HG02759 (cell line): ENCODE measurements around the gene E2F2.
"Not testable (repeated sequence)": the region's sequence is repeated elsewhere in the genome, so short reads cannot be mapped to it uniquely, and the experiment has no call there.

Experiments used
- ATAC-seq: cut with Tn5 transposase; IDR thresholded peaks from one replicate; pipeline ENCODE4 v1.9.1; 2021; ENCODE audit warnings: mild to moderate bottlenecking, moderate library complexity; ENCODE audit not compliant: unreplicated experiment

The E2F2 gene

DNA sequence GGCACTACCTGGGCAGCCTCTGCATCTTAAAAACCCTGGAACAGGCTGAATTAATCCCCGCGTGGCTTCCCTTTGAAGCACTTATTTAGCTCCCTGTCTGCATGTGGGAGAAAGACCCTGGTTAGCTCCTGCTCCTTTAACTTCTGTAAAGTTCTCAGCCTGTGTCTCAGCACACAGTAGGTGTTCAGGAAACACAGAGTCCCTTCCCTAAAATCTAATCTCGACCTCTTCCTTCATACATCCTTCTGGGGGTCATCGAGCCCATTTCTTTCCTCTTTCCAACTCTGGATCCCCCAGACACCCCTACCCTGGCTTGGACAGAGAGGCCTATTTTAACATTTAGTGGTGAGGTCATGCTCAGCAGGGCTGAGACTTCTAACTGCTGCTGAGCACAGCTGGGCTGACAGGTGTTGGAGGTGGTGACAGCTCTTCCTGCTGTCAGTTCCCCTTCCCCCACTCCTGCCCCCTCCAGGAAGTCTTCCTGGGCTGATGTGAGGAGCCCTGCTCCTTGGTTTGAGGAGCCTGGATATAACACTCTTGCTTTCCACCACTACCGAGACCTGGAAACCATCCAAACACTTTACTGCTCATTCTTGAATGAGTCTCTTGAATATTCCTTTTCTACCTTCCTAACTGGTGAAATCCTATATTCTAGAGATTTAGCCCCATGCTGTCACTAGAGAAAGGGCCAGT is 5.3 kb downstream of the E2F2 start:
- ATAC-seq: no peak

DNA sequence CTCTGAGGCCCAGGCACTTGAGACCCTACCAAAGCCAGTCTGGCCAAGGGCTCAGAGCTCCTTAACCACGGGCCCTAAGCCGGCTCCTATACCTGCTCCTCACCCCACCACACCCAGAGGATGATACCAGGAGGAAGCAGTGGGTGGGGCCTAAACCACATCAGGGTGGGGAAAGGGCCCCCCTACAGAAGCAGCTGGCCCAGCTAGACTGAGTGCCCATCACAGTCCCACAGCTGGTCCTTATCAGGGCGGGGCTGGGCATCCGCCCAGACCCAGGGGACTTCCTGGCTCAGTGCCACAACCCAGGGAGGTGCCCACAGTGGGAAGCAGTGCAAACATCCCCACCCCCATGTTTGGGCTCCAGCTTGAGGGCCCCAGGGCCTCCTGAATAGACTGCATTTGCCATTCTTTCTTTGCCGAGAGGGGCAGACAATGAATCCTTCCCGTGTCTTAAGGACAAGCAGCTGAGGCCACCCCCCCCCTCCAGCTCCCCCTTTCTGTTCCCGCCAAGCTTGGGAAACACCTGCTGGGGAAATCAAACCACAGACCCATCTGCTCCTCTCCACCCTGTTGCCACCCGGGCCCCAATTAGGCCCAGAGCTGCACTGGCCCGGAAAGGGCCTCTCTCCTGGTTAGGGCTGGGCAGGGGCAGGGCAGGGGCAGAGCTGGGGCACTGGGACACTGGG is 6.2 kb downstream of the E2F2 start:
- no peak for ATAC-seq

DNA sequence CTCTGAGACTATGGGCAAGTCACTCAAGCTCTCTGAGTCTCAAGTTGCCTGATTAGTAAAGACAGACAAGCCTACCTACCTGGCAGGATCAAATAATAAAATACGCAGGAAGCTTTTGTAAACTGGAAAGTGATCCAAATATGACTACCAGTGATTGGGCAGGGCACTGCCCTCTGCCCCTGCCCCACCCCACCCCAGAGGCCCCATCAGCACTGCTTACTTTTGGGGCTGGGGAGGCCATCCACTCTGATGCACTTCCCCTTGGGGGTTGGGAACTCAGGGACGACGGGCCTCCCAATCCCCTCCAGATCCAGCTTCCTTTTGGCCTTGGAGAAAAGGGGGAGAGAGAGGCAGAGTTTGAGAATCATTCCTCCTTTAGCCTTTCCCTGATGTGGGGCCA is 6.9 kb downstream of the E2F2 start:
- ATAC-seq: no peak

DNA sequence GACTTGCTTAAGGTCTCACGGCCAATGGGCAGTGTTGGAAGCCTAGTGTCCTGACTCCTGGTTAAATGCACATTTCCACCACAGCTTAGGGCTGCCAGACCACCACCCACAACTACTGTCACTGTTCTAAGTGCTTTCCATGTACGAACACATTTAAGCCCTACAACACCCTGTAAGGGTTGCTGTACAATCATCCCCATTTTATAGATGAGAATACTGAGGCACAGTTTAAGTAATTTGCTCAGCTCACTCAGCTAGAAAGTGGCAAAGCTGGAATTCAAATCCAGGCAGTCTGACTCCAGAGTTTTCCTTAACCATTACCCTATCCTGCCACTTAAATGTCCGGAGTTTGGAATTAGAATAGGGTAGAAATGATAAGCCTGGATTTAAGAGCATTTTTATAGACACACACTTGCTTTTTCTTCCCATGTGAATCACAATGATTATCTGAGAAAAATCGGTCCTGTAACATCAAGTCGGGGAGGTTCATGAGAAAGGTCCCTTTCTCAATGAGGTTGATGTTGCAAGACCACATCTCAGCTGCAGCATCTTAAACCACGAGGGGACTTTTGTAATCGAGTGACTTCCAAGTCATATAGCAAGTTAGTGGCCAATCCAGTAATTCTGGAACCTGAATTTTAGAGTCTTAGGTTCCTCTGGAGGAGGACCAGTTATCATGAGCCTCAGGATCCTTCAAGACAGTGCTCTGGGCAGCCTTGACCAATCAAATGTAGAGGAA is 8.6 kb downstream of the E2F2 start:
- no peak for ATAC-seq

DNA sequence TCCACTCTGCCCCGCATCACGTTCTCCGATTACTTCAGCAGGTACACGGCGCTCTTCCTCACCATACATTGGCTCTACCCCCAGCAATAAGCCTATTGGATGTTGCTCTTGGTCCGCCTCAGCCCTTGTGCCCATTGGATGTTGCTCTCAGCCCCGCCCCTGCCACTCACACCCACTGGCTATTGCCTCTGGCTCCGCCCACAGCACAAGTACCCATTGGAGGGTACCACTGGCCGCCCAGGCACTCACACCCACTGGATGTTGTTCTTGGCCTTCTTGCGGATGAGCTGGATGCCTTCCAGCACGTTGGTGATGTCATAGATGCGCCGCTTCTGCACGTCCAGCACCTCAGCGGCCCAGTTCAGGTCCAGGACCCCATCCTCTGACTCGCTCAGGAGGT is 9.4 kb downstream of the E2F2 start:
- no peak for ATAC-seq

DNA sequence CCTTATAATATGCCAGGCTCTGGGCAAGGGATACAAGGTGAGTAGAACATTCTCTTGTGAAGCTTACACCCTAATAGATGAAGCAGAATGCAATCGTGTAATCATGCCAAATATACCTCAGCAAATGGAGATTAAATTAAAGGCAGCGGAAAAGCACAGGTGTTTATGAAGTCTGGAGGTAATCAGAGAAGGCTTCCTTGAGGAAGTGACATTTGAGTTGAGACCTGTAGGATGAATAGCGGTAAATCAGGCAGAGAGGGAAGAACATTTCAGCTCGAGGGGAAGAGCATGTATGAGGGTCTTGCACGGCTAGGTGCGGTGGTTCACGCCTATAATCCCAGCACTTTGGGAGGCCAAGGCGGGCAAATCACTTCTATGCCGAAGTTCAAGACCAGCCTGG is 13.5 kb downstream of the E2F2 start:
- no peak for ATAC-seq

DNA sequence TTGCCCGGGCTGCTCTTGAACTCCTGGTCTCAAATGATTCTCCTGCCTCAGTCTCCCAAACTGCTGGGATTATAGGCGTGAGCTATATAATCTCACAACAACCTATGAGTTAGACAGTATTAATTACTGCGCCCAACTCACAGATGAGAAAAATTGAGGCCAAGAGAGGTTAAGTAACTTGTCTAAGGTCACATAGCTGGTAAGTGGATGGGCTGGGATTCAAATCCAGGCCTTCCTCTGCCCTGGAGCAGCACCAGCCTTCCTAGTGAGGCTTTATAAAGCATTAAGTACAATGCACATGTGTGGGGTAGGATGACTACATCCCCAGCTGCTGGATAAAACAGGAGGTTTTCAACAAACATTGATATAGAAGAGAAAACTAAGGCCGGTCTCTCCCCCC is 15.1 kb downstream of the E2F2 start:
- ATAC-seq: no peak

DNA sequence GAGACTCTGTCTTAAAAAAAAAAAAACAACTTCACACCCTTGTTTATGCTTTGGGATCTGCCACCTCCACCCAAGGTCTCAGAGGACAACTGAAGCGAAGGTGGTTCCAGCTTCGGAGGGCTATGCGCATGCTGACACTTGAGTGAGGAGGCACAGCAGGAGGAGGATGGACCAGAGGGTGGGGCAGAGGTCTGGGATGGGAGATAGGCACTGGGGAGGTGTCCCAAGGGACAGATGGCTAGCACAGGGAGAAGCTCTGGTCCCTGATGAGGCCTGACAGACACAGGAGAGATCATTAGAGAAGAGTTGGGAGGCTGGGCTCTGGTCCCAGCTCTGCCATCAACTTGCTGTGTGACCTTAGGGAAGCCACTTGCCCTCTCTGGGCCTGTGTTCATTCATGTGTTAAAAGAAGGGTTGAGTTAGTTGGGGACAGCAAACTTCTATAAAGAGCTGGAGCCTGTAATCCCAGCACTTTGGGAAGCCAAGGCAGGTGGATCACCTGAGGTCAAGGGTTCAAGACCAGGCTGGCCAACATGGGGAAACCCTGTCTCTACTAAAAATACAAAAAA is 16.8 kb downstream of the E2F2 start:
- ATAC-seq: no peak

DNA sequence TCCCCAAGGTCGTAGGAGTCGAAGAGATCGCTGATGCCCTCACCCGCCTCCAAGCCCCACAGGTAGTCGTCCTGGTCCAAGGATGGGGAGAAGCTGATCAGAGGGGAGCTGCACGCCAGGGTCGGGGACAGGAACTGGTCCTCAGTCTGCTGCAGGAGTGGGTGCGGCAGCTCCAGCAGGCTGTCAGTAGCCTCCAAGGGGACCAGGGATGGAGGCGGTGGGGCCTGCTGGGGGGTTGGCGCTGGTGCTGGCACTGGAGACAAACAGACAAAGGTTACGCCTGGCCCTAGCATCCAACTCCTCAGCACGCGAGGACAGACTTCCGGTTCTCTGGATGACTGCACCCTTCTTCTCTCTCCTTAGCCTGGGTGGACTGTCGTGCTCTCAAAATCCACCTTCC is 21.1 kb downstream of the E2F2 start:
- ATAC-seq: no peak

DNA sequence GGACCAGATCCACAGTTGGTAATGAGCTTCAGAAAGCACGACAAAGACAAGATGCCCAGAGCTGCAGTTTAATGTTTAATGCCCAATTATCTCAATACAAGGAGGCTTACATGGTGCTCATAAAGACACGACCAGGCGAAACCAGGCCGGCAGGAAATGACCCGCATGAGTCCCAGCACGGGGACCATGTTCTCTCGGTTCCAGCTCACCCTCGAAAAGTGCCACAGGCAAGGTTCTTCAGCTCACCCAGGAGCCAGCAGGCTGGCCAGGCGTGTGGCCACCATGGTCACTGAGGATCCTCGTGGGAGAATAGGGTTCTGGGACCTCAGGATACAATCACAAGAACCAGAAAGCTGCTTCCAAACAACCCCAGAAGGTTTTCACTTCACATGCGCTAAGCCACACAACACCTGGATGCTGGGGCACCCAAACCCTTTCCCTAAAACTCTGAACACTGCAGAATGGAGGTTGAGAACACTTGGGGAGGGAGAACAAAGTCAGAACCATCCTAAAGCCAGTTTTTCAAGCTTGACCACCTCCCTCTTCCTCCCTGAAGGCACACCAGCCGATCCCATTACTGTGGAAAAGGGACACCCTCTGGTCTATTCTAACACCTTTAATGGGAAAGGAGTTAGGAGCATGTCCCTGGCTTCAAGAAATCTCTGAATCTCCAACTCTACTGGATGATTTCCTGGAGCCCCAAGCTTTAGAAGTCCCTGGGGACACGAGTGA is 24.5 kb downstream of the E2F2 start:
- ATAC-seq: no peak

DNA sequence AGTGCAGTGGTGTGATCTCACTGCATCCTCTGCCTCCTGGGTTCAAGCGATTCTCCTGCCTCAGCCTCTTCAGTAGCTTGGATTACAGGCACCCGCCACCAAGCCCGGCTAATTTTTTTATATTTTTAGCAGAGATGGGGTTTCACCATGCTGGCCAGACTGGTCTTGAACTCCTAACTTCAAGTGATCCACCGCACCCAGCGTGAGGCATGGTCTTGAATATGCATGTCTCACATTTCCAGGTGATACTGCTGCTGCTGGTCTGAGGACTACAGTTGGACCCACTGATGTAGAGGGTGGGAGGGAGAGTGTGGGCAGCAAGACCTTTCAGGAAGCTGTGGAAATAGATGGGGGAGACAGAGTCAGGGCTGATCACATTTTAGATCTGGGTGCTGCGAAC is 25.2 kb downstream of the E2F2 start:
- ATAC-seq: no peak

DNA sequence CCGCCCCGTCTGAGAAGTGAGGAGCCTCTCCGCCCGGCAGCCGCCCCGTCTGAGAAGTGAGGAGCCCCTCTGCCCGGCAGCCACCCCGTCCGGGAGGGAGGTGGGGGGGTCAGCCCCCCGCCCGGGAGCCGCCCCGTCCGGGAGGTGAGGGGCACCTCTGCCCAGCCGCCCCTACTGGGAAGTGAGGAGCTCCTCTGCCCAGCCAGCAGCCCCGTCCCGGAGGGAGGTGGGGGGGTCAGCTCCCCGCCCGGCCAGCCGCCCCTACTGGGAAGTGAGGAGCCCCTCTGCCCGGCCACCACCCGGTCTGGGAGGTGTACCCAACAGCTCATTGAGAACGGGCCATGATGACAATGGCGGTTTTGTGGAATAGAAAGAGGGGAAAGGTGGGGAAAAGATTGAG is 26.9 kb downstream of the E2F2 start:
- not testable (repeated sequence) for ATAC-seq

DNA sequence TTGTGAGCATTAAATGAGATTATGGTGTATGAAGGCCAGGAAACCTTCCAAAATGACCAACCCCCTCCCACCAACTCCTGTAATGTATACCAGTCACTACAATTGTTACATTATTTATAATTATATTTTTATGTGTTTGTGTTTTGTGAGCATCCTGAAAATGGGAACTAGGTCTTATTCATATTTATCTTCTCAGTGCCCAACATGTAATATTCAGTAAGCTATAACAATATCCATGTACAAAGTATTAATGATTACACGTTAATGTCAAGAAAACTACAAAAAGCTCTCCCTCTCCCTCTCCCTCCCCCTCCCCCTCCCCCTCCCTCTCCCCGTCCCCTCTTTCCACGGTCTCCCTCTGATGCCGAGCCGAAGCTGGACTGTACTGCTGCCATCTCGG is 28.1 kb downstream of the E2F2 start:
- no peak for ATAC-seq

DNA sequence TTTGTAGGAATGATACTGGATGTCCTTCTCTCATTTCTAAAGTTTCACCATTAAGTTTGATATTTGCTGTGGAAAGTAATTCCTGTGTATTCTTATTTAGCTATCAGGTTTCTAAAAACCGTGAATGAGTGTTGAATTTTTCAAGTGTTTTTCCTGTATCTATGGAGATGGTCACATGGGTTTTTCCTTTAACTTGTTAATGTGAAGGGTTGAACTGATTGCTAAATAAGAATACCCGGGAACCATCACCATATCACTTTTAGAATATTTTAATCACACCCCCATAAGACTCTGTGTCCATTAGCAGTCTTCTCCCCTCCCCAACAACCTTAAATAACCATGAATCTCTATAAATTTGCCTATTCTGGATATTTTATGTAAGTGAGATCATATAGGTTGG is 30.6 kb downstream of the E2F2 start:
- no peak for ATAC-seq

DNA sequence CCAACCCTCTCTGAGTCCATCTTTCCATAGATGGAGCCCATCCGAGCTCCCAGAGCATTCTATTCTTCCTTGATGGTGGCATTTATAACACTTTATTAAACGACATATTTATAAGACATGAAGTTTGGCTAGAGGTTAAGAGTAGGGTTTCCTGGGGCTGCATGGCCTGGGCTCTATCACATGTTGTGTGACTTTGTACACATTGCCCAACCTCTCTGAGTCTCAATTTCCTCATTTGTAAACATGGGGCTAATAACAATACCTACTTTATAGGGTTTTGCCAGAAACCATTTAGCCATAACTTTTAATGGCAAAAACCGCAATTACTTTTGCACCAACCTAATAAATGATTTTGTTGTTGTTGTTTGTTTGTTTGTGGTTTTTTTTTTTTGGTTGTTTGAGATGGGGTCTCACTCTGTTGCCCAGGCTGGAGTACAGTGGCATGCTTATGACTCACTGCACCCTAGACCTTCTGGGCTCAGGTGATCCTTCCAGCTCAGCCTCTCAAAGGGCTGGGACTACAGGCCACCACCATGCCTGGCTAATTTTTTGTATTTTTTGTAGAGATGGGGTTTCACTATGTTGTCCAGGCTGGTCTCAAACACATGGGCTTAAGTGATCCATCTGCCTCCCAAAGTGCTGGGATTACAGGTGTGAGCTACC is 33.1 kb downstream of the E2F2 start:
- ATAC-seq: no peak

DNA sequence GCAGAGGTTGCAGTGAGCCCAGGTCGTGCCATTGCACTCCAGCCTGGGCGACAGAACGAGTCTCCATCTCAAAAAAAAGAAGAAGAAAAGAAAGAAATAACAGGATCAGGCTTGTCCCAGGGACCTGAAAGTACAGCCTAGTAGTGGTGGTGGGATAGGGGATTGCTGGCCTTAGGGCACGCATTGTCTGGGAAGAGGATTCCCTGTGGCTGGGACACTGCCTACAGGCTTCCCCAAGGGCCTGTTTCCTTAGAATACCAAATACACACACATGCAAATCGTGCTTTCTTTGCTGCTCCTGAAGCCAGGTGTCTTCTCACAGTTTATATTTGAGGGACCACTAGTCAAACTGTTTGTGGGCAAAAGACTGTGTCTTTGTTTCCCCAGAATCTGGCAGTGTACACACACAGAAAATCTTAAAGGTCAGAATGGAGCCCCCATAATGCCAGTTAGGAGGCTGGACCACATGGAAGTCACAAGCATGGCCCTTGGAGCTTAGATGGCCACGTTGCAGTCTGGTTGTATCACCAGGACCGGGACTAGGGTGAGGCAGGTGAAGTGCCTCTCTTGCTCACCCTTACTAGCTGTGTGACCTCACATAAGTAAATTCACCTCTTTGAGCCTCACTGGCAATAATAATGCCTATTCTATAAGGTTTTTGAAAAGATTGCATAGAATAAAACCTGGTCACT is 34.4 kb downstream of the E2F2 start:
- ATAC-seq: no peak

DNA sequence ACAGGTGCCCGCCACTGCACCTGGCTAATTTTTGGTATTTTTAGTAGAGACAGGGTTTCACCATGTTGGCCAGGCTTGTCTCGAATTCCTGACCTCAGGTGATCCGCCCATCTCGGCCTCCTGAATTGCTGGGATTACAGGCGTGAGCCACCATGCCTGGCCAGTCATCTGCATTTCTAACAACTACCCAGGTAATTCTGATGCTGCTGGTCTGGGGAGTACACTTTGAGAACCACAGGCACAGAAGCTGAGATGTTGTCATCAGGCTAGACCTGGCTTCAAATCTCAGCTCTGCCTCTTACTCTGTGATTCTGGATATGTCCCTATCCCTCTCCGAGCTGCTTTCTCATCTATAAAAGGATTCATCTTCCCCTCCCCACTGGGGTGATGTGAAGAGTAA is 36.2 kb downstream of the E2F2 start:
- ATAC-seq: not testable (repeated sequence)

DNA sequence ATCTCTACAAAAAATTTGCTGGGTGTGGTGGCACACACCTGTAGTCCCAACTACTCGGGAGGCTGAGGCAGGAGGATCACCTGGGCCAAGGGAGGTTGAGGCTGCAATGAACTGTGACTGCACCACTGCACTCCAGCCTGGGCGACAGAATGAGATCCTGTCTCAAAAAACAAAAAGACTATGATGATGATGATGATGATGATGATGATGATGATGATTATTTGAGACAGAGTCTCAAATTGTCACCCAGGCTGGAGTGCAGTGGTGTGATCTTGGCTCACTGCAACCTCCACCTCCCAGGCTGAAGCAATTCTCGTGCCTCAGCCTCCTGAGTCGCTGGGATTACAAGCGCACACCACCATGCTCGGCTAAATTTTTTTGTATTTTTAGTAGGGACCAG is 38.3 kb downstream of the E2F2 start:
- not testable (repeated sequence) for ATAC-seq

DNA sequence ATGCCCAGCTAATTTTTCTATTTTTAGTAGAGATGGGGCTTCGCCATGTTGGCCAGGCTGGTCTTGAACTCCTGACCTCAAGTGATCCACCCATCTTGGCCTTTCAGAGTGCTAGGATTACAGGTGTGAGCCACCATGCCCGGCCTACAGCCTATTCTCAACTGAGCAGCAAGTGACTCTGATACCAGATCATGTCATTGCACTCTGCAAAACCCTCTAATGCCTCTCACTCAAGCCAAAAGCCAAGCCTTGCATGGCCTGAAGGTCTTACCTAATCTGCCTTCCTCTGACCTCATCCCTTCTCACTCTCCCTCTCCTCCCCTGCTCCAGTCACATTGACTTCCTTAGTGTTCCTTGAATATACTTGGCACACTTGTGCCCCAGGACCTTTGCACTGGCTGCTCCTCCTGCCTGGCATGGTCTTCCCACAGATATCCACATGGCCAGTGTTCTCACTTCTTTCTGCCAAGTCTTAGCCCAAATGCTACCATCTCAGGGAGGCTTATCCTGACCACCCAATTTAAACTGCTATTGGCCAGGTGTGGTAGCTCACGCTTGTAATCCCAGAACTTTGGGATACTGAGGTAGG is 38.8 kb downstream of the E2F2 start:
- no peak for ATAC-seq

DNA sequence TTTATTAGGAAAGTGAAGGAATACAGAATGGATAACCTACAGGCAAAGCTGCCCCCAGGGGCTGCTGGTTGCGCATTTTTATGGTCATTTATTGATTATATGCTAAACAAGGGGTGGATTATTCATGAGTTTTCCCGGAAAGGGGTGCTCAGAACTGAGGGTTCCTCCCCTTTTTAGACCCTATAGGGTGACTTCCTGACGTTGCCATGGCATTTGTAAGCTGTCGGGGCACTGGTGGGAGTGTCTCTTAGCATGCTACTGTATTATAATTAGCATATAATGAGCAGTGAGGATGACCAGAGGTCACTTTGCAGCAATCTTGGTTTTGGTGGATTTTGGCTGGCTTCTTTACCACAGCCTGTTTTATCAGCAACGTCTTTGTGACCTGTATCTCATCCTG is 41.2 kb downstream of the E2F2 start:
- no peak for ATAC-seq
